H1 (cell line): ENCODE results near the gene CHD5. TPM values are rescaled to one million over a fixed set of nuclear protein-coding genes. Genes with fewer than 3 reads are reported as not detected.
A peak's percentile ranks its signal among the peaks of the same experiment; 100 is the strongest.

Experiments used
- CTCF ChIA-PET: fragments of 300-600 bp; sonication (Branson Sonifier 250); formaldehyde crosslinking; loops from one replicate; lab custom pipeline; 2021; ENCODE audit not compliant: partially characterized antibody; lab: Charles Lee
- POLR2A ChIA-PET: fragments of 300-600 bp; sonication (Branson Sonifier 250); formaldehyde crosslinking; loops from one replicate; lab custom pipeline; 2021; ENCODE audit warnings: inconsistent platforms; ENCODE audit not compliant: partially characterized antibody; lab: Charles Lee
- DNase-seq, 2 experiments: peaks; one replicate each; pipeline versions ENCODE4 v3.0.0 to v3.0.0-alpha.2; 2010 to 2022; ENCODE audit warnings: low spot score in 2 of 2, low read depth in 1 of 2, mixed read lengths in 1 of 2
- FAIRE-seq: peaks from 2 replicates; lab custom pipeline; 2011; peaks lifted over from hg19 to GRCh38; lab: Jason Lieb, UNC
- H2AFZ ChIP-seq: 2 replicates; pipeline ENCODE4 v1.8.1; 2012; ENCODE audit warnings: low read length, inconsistent platforms
- H2AK5ac ChIP-seq: 2 replicates; pipeline ENCODE4 v1.6.1; 2013; ENCODE audit warnings: low read depth, low read length
- H2BK120ac ChIP-seq: replicated peaks from 2 replicates; pipeline ENCODE3; 2013; ENCODE audit warnings: low read depth, low read length, inconsistent platforms
- H2BK12ac ChIP-seq: 2 replicates; pipeline ENCODE4 v1.6.1; 2013; ENCODE audit warnings: low read depth, low read length
- H2BK15ac ChIP-seq: 2 replicates; pipeline ENCODE4 v1.6.1; 2013; ENCODE audit warnings: low read length
- H2BK20ac ChIP-seq: 2 replicates; pipeline ENCODE4 v1.6.1; 2013; ENCODE audit warnings: low read length
- H2BK5ac ChIP-seq: 2 replicates; pipeline ENCODE4 v1.6.1; 2013; ENCODE audit warnings: low read depth, low read length
- H3K14ac ChIP-seq: 2 replicates; pipeline ENCODE4 v1.6.1; 2013; ENCODE audit warnings: inconsistent platforms; ENCODE audit not compliant: insufficient read length
- H3K18ac ChIP-seq: 2 replicates; pipeline ENCODE4 v1.6.1; 2013; ENCODE audit warnings: low read length; ENCODE audit errors: extremely low read depth
- H3K23ac ChIP-seq: 2 replicates; pipeline ENCODE4 v1.6.1; 2013; ENCODE audit warnings: inconsistent platforms; ENCODE audit not compliant: insufficient read length
- H3K23me2 ChIP-seq: 2 replicates; pipeline ENCODE4 v1.6.1; 2013; ENCODE audit warnings: low read depth, low read length
- H3K27ac ChIP-seq: 2 replicates; pipeline ENCODE4 v1.6.1; 2011; ENCODE audit warnings: low read depth, low read length, inconsistent platforms
- H3K27me3 ChIP-seq, 4 experiments: replicated peaks in 1 of 4; 1 replicate in 1 of 4; 2 replicates in 3 of 4; pipeline versions ENCODE4 v1.6.1 to v1.8.1; 2011 to 2013; ENCODE audit warnings: low read length in 3 of 4, mild to moderate bottlenecking in 3 of 4, inconsistent platforms in 2 of 4, mixed read lengths in 2 of 4, moderate library complexity in 1 of 4; ENCODE audit not compliant: control insufficient read depth in 3 of 4, insufficient read depth in 3 of 4; ENCODE audit errors: extremely low read depth in 1 of 4
- H3K36me3 ChIP-seq, 4 experiments: 2 replicates each; pipeline versions ENCODE4 v1.6.1 to v1.8.1; 2011 to 2013; ENCODE audit warnings: mild to moderate bottlenecking in 4 of 4, low read length in 3 of 4, moderate library complexity in 2 of 4, control low read depth in 1 of 4, inconsistent platforms in 1 of 4; ENCODE audit not compliant: insufficient read depth in 4 of 4, control insufficient read depth in 2 of 4
- H3K4ac ChIP-seq: replicated peaks from 2 replicates; pipeline ENCODE3; 2013; ENCODE audit warnings: low read length, low read depth, mixed read lengths, inconsistent platforms; ENCODE audit not compliant: insufficient read length
- H3K4me1 ChIP-seq, 4 experiments: replicated peaks in 1 of 4; 1 replicate in 1 of 4; 2 replicates in 3 of 4; pipeline versions ENCODE4 v1.6.1 to v1.8.1; 2011 to 2013; ENCODE audit warnings: low read length in 3 of 4, inconsistent platforms in 2 of 4, mixed read lengths in 1 of 4; ENCODE audit not compliant: insufficient read depth in 4 of 4, control insufficient read depth in 3 of 4
- H3K4me2 ChIP-seq, 2 experiments: 2 replicates each; pipeline versions ENCODE4 v1.6.1 to v1.8.1; 2011 to 2013; ENCODE audit warnings: low read depth in 2 of 2, low read length in 2 of 2, control low read depth in 1 of 2, inconsistent platforms in 1 of 2, mild to moderate bottlenecking in 1 of 2; ENCODE audit not compliant: insufficient read depth in 1 of 2
- H3K4me3 ChIP-seq, 4 experiments: fragments of 200-600, 300-600 bp in 1 of 4; sonication (generic), shearing (Covaris generic), sonication (Bioruptor Twin) in 1 of 4; 2 replicates each; pipeline versions ENCODE4 v1.5.1 to v1.8.1; 2011 to 2016; ENCODE audit warnings: low read length in 4 of 4, low read depth in 3 of 4, control low read depth in 2 of 4, inconsistent platforms in 2 of 4, mild to moderate bottlenecking in 2 of 4, mixed read lengths in 1 of 4, moderate library complexity in 1 of 4; ENCODE audit not compliant: insufficient read depth in 2 of 4; ENCODE audit errors: extremely low read depth in 1 of 4
- H3K56ac ChIP-seq: replicated peaks from 2 replicates; pipeline ENCODE3; 2013; ENCODE audit warnings: low read depth, mild to moderate bottlenecking, mixed read lengths, low read length, inconsistent platforms; ENCODE audit not compliant: insufficient read length
- H3K79me1 ChIP-seq: 2 replicates; pipeline ENCODE4 v1.6.1; 2013; ENCODE audit warnings: low read depth, low read length, control low read depth
- H3K79me2 ChIP-seq, 2 experiments: 2 replicates each; pipeline versions ENCODE4 v1.6.1 to v1.8.1; 2012 to 2013; ENCODE audit warnings: low read length in 2 of 2, mild to moderate bottlenecking in 2 of 2, inconsistent platforms in 1 of 2; ENCODE audit not compliant: insufficient read depth in 2 of 2, control insufficient read depth in 1 of 2
- H3K9ac ChIP-seq, 4 experiments: replicated peaks in 1 of 4; 1 replicate in 1 of 4; 2 replicates in 3 of 4; pipeline versions ENCODE4 v1.6.1 to v1.8.1; 2011 to 2013; ENCODE audit warnings: low read depth in 3 of 4, low read length in 3 of 4, control low read depth in 2 of 4, mild to moderate bottlenecking in 2 of 4, moderate library complexity in 2 of 4, inconsistent platforms in 1 of 4; ENCODE audit errors: extremely low read depth in 1 of 4
- H3K9me3 ChIP-seq, 2 experiments: 2 replicates each; pipeline versions ENCODE4 v1.6.1 to v1.8.1; 2012 to 2013; ENCODE audit warnings: mild to moderate bottlenecking in 2 of 2, moderate library complexity in 2 of 2, control low read depth in 1 of 2, inconsistent platforms in 1 of 2, low read depth in 1 of 2, low read length in 1 of 2, mixed read lengths in 1 of 2; ENCODE audit not compliant: insufficient read depth in 2 of 2
- H4K20me1 ChIP-seq, 2 experiments: replicated peaks in 1 of 2; 2 replicates each; pipeline versions ENCODE3 to v1.8.1; 2011 to 2013; ENCODE audit warnings: inconsistent platforms in 2 of 2, low read length in 2 of 2, mild to moderate bottlenecking in 1 of 2; ENCODE audit not compliant: insufficient read depth in 2 of 2, control insufficient read depth in 1 of 2
- H4K5ac ChIP-seq: 2 replicates; pipeline ENCODE4 v1.6.1; 2013; ENCODE audit warnings: low read length, low read depth, mixed read lengths, inconsistent platforms; ENCODE audit not compliant: insufficient read length
- H4K8ac ChIP-seq: 2 replicates; pipeline ENCODE4 v1.8.0; 2013; ENCODE audit warnings: mild to moderate bottlenecking, moderate library complexity, low read length, inconsistent platforms; ENCODE audit not compliant: insufficient read depth; ENCODE audit errors: extremely low read depth
- H4K91ac ChIP-seq: replicated peaks from 2 replicates; pipeline ENCODE3; 2013; ENCODE audit warnings: low read length, mixed read lengths, inconsistent platforms; ENCODE audit not compliant: insufficient read length
- CTBP2 ChIP-seq: IDR thresholded peaks from 2 replicates; pipeline ENCODE4 v1.7.0; 2011; ENCODE audit warnings: borderline replicate concordance, mild to moderate bottlenecking, moderate library complexity, mixed read lengths, low read length; ENCODE audit not compliant: insufficient read depth, insufficient read length
- KDM1A ChIP-seq: fragments of 200-600, 300-600 bp; sonication (generic); IDR thresholded peaks from 2 replicates; pipeline ENCODE4 v1.7.1; 2016; ENCODE audit warnings: mild to moderate bottlenecking, low read length, borderline replicate concordance
- KDM4A ChIP-seq: IDR thresholded peaks from one replicate; pipeline ENCODE4 v1.7.1; 2012; ENCODE audit warnings: low read depth, mild to moderate bottlenecking, moderate library complexity, low read length, inconsistent platforms; ENCODE audit not compliant: severe bottlenecking
- POLR2AphosphoS5 ChIP-seq: IDR thresholded peaks from 2 replicates; pipeline ENCODE4 v1.6.1; 2011; ENCODE audit warnings: low read depth, low read length
- TAF7 ChIP-seq: optimal IDR thresholded peaks from 2 replicates; pipeline ENCODE3; 2011; ENCODE audit warnings: low read depth, mild to moderate bottlenecking, inconsistent platforms, low read length, moderate library complexity, borderline replicate concordance
- ZNF274 ChIP-seq: IDR thresholded peaks from 2 replicates; pipeline ENCODE4 v1.7.0; 2012; ENCODE audit warnings: low read length, borderline replicate concordance; ENCODE audit errors: extremely low read depth
- whole genome bisulfite sequencing, 2 experiments: shearing (Covaris generic) in 1 of 2; methylation state at CpG; one replicate each; pipeline versions ENCODE4 v1.1.6 to v1.1.7; 2013 to 2015; ENCODE audit warnings: low lambda C conversion rate in 2 of 2, mixed read lengths in 2 of 2, inconsistent platforms in 1 of 2, low coverage in 1 of 2, missing lambda C conversion rate in 1 of 2; ENCODE audit not compliant: insufficient replicate concordance in 2 of 2, insufficient coverage in 1 of 2, insufficient read length in 1 of 2; ENCODE audit errors: extremely low coverage in 1 of 2, missing lambda C conversion rate in 1 of 2; 5-methylcytosine and 5-hydroxymethylcytosine counted together
- polyA plus RNA-seq, 7 experiments: library from polyadenylated mRNA; depleted of rRNA in 3 of 7; stranded (reverse) in 5 of 7; unstranded in 2 of 7; fragments of >200 nt in 5 of 7; fragments of 200-250 nt in 2 of 7; gene quantifications; 1 replicate in 5 of 7; 2 replicates in 1 of 7; 4 replicates in 1 of 7; pipeline versions ENCODE4 v1.2.1 to v1.2.3, GENCODE V29; 2011 to 2013; ENCODE audit warnings: missing spikeins in 2 of 7, mixed read lengths in 2 of 7
- total RNA-seq: library from RNA; stranded (reverse); fragmentation: NEBNext Ultra II Directional; extraction: Animal tissue kit (Norgen Biotek cat#: 25700); gene quantifications from 2 replicates; pipeline ENCODE4 v1.2.1, GENCODE V29; 2021

Gene CHD5
- total and polyA plus RNA-seq, 2 of the 8 experiments (the other 6 are each of a cell fraction or from before 2014, with no cell fraction given): 0.42 to 1.8 TPM

GRCh38 chr1:6094801-6095505 lies 85.2 kb downstream of the CHD5 start:
- H2AK5ac ChIP-seq: no peak overlapping the region
- no peak overlapping the region for H4K91ac ChIP-seq
- no peaks in the 10 kb centered on the region for H3K79me1 ChIP-seq
- H3K79me2 ChIP-seq: no peaks in the 10 kb centered on the region
- peaks cover 0 to 1% of the 10 kb centered on the region in 2 experiments for H4K20me1 ChIP-seq
- H2BK20ac ChIP-seq: no peak overlapping the region
- H3K4me1 ChIP-seq: no peaks in the 10 kb centered on the region; a peak in 1 of 7 replicates
- no peak overlapping the region for H3K56ac ChIP-seq
- H2BK15ac ChIP-seq: no peak overlapping the region
- no peaks in the 10 kb centered on the region for H3K27me3 ChIP-seq
- no peaks in the 10 kb centered on the region; the same call in 1 of the 2 replicates for H3K23me2 ChIP-seq
- H3K23ac ChIP-seq: no peak overlapping the region
- H2BK12ac ChIP-seq: no peak overlapping the region
- H2BK120ac ChIP-seq: no peak overlapping the region
- H3K9ac ChIP-seq: no peak overlapping the region; a peak in 1 of 7 replicates
- no peak overlapping the region for H3K14ac ChIP-seq
- no peak overlapping the region for H3K4ac ChIP-seq
- H4K8ac ChIP-seq: no peak overlapping the region
- no peak overlapping the region for H2AFZ ChIP-seq
- H3K4me2 ChIP-seq: no peak overlapping the region
- ChIA-PET POLR2A (no interaction called here), CTCF (interaction anchor here (0.7 to 4.7 kb wide), 7 partner anchors 10 to 176 kb away, joined by 3 to 31 read pairs (median 6); no protein-coding TSS in a partner anchor)
- DNase-seq: no peak
- no peak overlapping the region for H4K5ac ChIP-seq
- WGBS, 2 experiments: 93% methylated on average over 13 of the region's 21 CpGs; no CpG with 5 or more reads in 1 of the 2 experiments
- FAIRE-seq: no peak
- H3K4me3 ChIP-seq: no peak overlapping the region
- H2BK5ac ChIP-seq: no peak overlapping the region
- no peak overlapping the region for H3K18ac ChIP-seq
- H3K9me3 ChIP-seq: no peaks in the 10 kb centered on the region
- TF ChIP-seq POLR2AphosphoS5 (no peak), ZNF274 (no peak), TAF7 (no peak), KDM4A (no peak), CTBP2 (no peak), KDM1A (peak; percentile 76; the same call in 1 of the 2 replicates)
- TF ChIP-seq, all 59 proteins: peak for 1
- H3K27ac ChIP-seq: no peak overlapping the region
- no peaks in the 10 kb centered on the region for H3K36me3 ChIP-seq
